ENCODE measurements around the gene PDIA2. TPM values are rescaled to one million over a fixed set of nuclear protein-coding genes. Genes with fewer than 3 reads are reported as not detected.
"Not testable (repeated sequence)": the region's sequence is repeated elsewhere in the genome, so short reads cannot be mapped to it uniquely, and the experiment has no call there.

PDIA2 gene
- polyA plus RNA-seq, 4 donors: 0.10 to 46.1 (median 28.6) TPM

DNA sequence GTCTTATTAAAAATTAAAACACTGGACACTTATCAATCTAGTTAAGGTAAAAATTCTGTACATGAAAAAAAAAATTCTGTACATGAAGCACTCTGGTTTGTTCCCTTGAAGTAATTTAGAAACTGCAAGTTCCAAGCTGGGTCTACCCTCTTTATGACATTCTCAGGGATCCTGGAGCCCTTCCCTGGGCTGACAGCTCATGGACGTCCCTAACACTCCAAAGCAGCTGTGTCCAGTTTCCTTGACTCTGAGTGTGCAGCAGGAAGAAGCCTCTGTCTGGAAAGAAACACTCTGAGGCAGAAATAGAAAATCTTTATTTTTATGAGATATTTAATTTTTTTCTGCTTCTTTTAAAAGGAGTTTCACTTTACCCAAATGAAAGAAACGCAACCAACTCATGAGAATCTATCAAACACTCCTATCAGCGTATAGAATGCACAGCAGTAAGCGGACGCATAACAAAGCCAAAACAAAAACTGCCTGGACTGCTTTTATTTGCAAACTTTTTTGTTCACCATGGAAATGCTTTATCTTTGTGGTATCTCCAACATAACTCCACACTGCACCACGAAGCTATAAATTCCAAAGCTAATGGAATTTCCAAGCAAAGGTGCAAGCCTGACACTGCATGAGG is 48.3 kb downstream of the PDIA2 start:
- peaks cover 6 to 47% (median 6%) of the 10 kb centered on the region in 3 donors for H3K4me1 ChIP-seq (ENCODE audit: control insufficient read depth in 3 of 3, insufficient read depth in 2 of 3, low read depth in 1 of 3, low read length in 2 of 3)
- H3K9me3 ChIP-seq (ENCODE audit: control insufficient read depth in 2 of 2, insufficient read depth in 1 of 2, low read depth in 1 of 2, low read length in 1 of 2); FAIRE-seq; H3K27me3 ChIP-seq (ENCODE audit: control insufficient read depth in 3 of 3, insufficient read depth in 3 of 3, low read length in 3 of 3): not testable (repeated sequence)
- DNase-seq: peak in 1 of 2 donors; percentile 51
- peak overlapping the region in 1 of 3 donors; percentile 76 for H3K27ac ChIP-seq (ENCODE audit: low read depth in 1 of 3, low read length in 2 of 3)
- peak overlapping the region in 1 of 3 donors; percentile 1 for H3K4me3 ChIP-seq (ENCODE audit: low read depth in 1 of 3, low read length in 3 of 3)
- WGBS, 3 donors: 52 to 67% (median 61%) methylated on average over 5 to 6 of the region's 6 CpGs
- peaks cover 0 to 20% (median 0%) of the 10 kb centered on the region in 3 donors for H3K36me3 ChIP-seq (ENCODE audit: control insufficient read depth in 3 of 3, insufficient read depth in 2 of 3, low read depth in 1 of 3, low read length in 3 of 3)

DNA sequence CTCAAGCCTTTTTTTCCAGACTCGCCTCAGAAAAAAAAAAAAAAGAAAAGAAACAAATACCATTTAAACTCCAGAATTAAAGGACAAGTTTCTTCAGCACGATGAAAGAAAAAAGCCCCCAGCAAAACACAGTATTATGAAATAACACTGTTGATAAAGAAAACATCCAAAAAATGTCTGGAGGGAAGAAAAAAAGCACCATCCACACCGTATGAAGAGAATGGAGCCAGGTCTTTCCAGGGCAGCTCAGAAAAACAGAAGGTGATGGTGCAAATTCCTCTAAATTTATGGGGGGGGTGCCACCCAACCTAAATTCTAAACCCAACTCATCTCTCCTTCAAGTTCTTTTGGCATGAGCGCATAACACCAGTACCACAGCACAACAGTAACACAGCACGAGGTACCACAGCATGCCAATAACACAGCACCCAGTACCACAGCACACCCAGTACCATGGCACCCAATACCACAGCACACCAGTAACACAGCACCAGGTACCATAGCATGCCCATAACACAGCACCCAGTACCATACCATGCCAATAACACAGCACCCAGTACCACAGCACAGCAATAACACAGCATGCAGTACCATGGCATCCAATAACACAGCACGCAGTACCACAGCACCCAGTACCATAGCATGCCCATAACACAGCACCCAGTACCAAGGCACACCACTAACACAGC is 50.6 kb downstream of the PDIA2 start:
- no peak overlapping the region for H3K27ac ChIP-seq (ENCODE audit: low read depth in 1 of 3, low read length in 2 of 3)
- H3K4me3 ChIP-seq (ENCODE audit: low read depth in 1 of 3, low read length in 3 of 3): no peak overlapping the region
- no peak for DNase-seq
- 85 to 93% (median 92%) methylated on average over 6 of the region's 6 CpGs for WGBS, 3 donors
- H3K9me3 ChIP-seq (ENCODE audit: control insufficient read depth in 2 of 2, insufficient read depth in 1 of 2, low read depth in 1 of 2, low read length in 1 of 2): no peaks in the 10 kb centered on the region
- no peaks in the 10 kb centered on the region for H3K27me3 ChIP-seq (ENCODE audit: control insufficient read depth in 3 of 3, insufficient read depth in 3 of 3, low read length in 3 of 3)
- H3K4me1 ChIP-seq (ENCODE audit: control insufficient read depth in 3 of 3, insufficient read depth in 2 of 3, low read depth in 1 of 3, low read length in 2 of 3): peaks cover 3 to 37% (median 3%) of the 10 kb centered on the region in 3 donors
- peaks cover 0 to 27% (median 0%) of the 10 kb centered on the region in 3 donors for H3K36me3 ChIP-seq (ENCODE audit: control insufficient read depth in 3 of 3, insufficient read depth in 2 of 3, low read depth in 1 of 3, low read length in 3 of 3)
- FAIRE-seq: no peak

- H3K36me3 ChIP-seq (ENCODE audit: control insufficient read depth in 3 of 3, insufficient read depth in 2 of 3, low read depth in 1 of 3, low read length in 3 of 3): peaks cover 0 to 24% (median 0%) of the 10 kb centered on the region in 3 donors
- peak overlapping the region in 1 of 3 donors; percentile 41 for H3K27ac ChIP-seq (ENCODE audit: low read depth in 1 of 3, low read length in 2 of 3)
- not testable (repeated sequence) for FAIRE-seq; DNase-seq; H3K9me3 ChIP-seq (ENCODE audit: control insufficient read depth in 2 of 2, insufficient read depth in 1 of 2, low read depth in 1 of 2, low read length in 1 of 2); H3K4me3 ChIP-seq (ENCODE audit: low read depth in 1 of 3, low read length in 3 of 3); H3K27me3 ChIP-seq (ENCODE audit: control insufficient read depth in 3 of 3, insufficient read depth in 3 of 3, low read length in 3 of 3)
- 97 to 99% (median 98%) methylated on average over 4 to 5 of the region's 5 CpGs for WGBS, 3 donors
- H3K4me1 ChIP-seq (ENCODE audit: control insufficient read depth in 3 of 3, insufficient read depth in 2 of 3, low read depth in 1 of 3, low read length in 2 of 3): peaks cover 3 to 35% (median 3%) of the 10 kb centered on the region in 3 donors
These were observed 51.3 kb downstream of the PDIA2 start for GRCh38 chr16:334164-334832.

DNA sequence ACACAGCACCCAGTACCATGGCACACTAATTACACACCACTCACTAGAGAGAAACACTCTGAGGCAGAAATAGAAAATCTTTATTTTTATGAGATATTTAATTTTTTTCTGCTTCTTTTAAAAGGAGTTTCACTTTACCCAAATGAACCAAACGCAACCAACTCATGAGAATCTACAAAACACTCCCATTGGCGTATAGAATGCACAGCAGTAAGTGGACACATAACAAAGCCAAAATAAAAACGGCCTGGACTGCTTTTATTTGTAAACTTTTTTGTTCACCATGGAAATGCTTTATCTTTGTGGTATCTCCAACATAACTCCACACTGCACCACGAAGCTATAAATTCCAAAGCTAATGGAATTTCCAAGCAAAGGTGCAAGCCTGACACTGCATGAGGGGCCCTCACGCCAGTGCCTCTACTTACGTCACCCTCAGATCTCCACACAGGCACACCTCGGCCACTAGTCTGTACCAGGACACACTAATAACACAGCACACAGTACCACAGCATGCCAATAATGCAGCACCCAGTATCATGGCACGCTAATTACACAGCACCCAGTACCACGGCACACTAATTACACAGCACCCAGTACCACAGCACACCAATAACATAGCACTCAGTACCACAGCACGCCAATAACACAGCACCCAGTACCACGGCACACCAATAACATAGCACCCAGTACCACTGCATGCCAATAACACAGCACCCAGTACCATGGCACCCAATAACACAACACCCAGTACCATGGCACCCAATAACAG is 52.1 kb downstream of the PDIA2 start:
- FAIRE-seq; H3K27me3 ChIP-seq (ENCODE audit: control insufficient read depth in 3 of 3, insufficient read depth in 3 of 3, low read length in 3 of 3); H3K9me3 ChIP-seq (ENCODE audit: control insufficient read depth in 2 of 2, insufficient read depth in 1 of 2, low read depth in 1 of 2, low read length in 1 of 2); DNase-seq; H3K4me3 ChIP-seq (ENCODE audit: low read depth in 1 of 3, low read length in 3 of 3): not testable (repeated sequence)
- 82 to 86% (median 83%) methylated on average over 11 of the region's 11 CpGs for WGBS, 3 donors
- peaks cover 3 to 40% (median 6%) of the 10 kb centered on the region in 3 donors for H3K4me1 ChIP-seq (ENCODE audit: control insufficient read depth in 3 of 3, insufficient read depth in 2 of 3, low read depth in 1 of 3, low read length in 2 of 3)
- peak overlapping the region in 1 of 3 donors; percentile 67 for H3K27ac ChIP-seq (ENCODE audit: low read depth in 1 of 3, low read length in 2 of 3)
- peaks cover 0 to 23% (median 0%) of the 10 kb centered on the region in 3 donors for H3K36me3 ChIP-seq (ENCODE audit: control insufficient read depth in 3 of 3, insufficient read depth in 2 of 3, low read depth in 1 of 3, low read length in 3 of 3)

DNA sequence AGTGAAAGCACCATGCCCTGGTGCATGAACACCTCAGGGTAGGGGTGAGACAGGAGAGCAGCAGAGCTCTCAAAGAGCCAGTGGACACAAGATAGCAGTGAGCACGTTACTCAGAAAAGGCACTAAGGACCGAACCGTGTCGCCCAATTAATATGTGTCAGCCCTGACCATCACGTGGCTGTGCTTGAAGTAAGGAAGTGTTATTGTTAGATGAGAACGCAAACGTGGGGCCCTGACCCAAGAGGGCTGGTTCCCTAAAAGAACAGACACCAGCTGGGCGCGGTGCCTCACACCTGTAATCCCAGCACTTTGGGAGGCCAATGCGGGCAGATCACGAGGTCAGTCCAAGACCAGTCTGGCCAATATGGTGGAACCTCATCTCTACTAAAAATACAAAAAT is 53.3 kb downstream of the PDIA2 start:
- FAIRE-seq (no peak), DNase-seq (no peak)
- WGBS, 3 donors: 88 to 90% (median 89%) methylated on average over 11 of the region's 11 CpGs
- H3K9me3 ChIP-seq (ENCODE audit: control insufficient read depth in 2 of 2, insufficient read depth in 1 of 2, low read depth in 1 of 2, low read length in 1 of 2): no peaks in the 10 kb centered on the region
- peaks cover 0 to 30% (median 0%) of the 10 kb centered on the region in 3 donors for H3K36me3 ChIP-seq (ENCODE audit: control insufficient read depth in 3 of 3, insufficient read depth in 2 of 3, low read depth in 1 of 3, low read length in 3 of 3)
- no peak overlapping the region for H3K27ac ChIP-seq (ENCODE audit: low read depth in 1 of 3, low read length in 2 of 3)
- peaks cover 0 to 38% (median 5%) of the 10 kb centered on the region in 3 donors for H3K4me1 ChIP-seq (ENCODE audit: control insufficient read depth in 3 of 3, insufficient read depth in 2 of 3, low read depth in 1 of 3, low read length in 2 of 3)
- H3K27me3 ChIP-seq (ENCODE audit: control insufficient read depth in 3 of 3, insufficient read depth in 3 of 3, low read length in 3 of 3): no peaks in the 10 kb centered on the region
- no peak overlapping the region for H3K4me3 ChIP-seq (ENCODE audit: low read depth in 1 of 3, low read length in 3 of 3)

Other genes starting within 250 kb of the PDIA2 start
- 10 to 100 TPM in 2 of 4 donors, 1 to 10 TPM in 2; 8.1 to 19.9 (median 10.4) TPM for gene POLR3K, start 229.6 kb upstream of the PDIA2 start, polyA plus RNA-seq
- 10 to 100 TPM; 17.3 to 38.2 (median 27.6) TPM for gene SNRNP25, start 229.3 kb upstream of the PDIA2 start, polyA plus RNA-seq
- gene RHBDF1, start 210.5 kb upstream of the PDIA2 start, polyA plus RNA-seq: 10 to 100 TPM; 10.1 to 28.6 (median 17.2) TPM
- 10 to 100 TPM; 31.1 to 76.7 (median 68.1) TPM for gene MPG, start 204.9 kb upstream of the PDIA2 start, polyA plus RNA-seq
- gene NPRL3, start 144.5 kb upstream of the PDIA2 start, polyA plus RNA-seq: 10 to 100 TPM in 2 of 4 donors, 1 to 10 TPM in 2; 5.9 to 22.6 (median 15.5) TPM
- gene HBZ, start 130.5 kb upstream of the PDIA2 start, polyA plus RNA-seq: 1 to 10 TPM in 1 of 4 donors, not detected in 3; 1.0 TPM
- 1 to 10 TPM in 1 of 4 donors, not detected in 3; 1.8 TPM for gene HBM, start 117.2 kb upstream of the PDIA2 start, polyA plus RNA-seq
- gene HBA2, start 110.3 kb upstream of the PDIA2 start, polyA plus RNA-seq: 100 to 1,000 TPM in 1 of 4 donors, 10 to 100 TPM in 1, 1 to 10 TPM in 1, not detected in 1; 3.2 to 515 (median 10.7) TPM
- gene HBA1, start 106.5 kb upstream of the PDIA2 start, polyA plus RNA-seq: 100 to 1,000 TPM in 1 of 4 donors, 1 to 10 TPM in 2, not detected in 1; 4.2 to 305 (median 4.3) TPM
- gene HBQ1, start 102.7 kb upstream of the PDIA2 start, polyA plus RNA-seq: under 1 TPM in 1 of 4 donors, not detected in 3; 0.43 TPM
- gene LUC7L, start 53.7 kb upstream of the PDIA2 start, polyA plus RNA-seq: 100 to 1,000 TPM in 2 of 4 donors, 10 to 100 TPM in 2; 56.6 to 136 (median 94.9) TPM
- 100 to 1,000 TPM in 1 of 4 donors, 10 to 100 TPM in 3; 56.5 to 107 (median 66.3) TPM for gene FAM234A, start 48.3 kb upstream of the PDIA2 start, polyA plus RNA-seq
- 10 to 100 TPM in 2 of 4 donors, 1 to 10 TPM in 1, under 1 TPM in 1; 0.49 to 20.1 (median 7.4) TPM for gene RGS11, start 7.2 kb upstream of the PDIA2 start, polyA plus RNA-seq
- gene ARHGDIG, start 2.6 kb upstream of the PDIA2 start, polyA plus RNA-seq: 10 to 100 TPM in 3 of 4 donors, under 1 TPM in 1; 0.32 to 81.6 (median 14.2) TPM
- gene AXIN1, start 69.6 kb downstream of the PDIA2 start, polyA plus RNA-seq: 10 to 100 TPM; 24.5 to 33.6 (median 27.6) TPM
- gene MRPL28, start 87.4 kb downstream of the PDIA2 start, polyA plus RNA-seq: 100 to 1,000 TPM in 1 of 4 donors, 10 to 100 TPM in 3; 54.2 to 112 (median 92.1) TPM
- gene PGAP6, start 98.8 kb downstream of the PDIA2 start, polyA plus RNA-seq: 10 to 100 TPM; 48.1 to 76.6 (median 64.9) TPM
- gene NME4, start 114.0 kb downstream of the PDIA2 start, polyA plus RNA-seq: 10 to 100 TPM; 13.0 to 77.2 (median 34.9) TPM
- 100 to 1,000 TPM in 2 of 4 donors, 10 to 100 TPM in 2; 46.7 to 154 (median 99.2) TPM for gene DECR2, start 118.7 kb downstream of the PDIA2 start, polyA plus RNA-seq
- gene RAB11FIP3, start 142.5 kb downstream of the PDIA2 start, polyA plus RNA-seq: 100 to 1,000 TPM in 1 of 4 donors, 10 to 100 TPM in 3; 25.4 to 111 (median 37.2) TPM
- gene CAPN15, start 244.5 kb downstream of the PDIA2 start, polyA plus RNA-seq: 100 to 1,000 TPM in 1 of 4 donors, 10 to 100 TPM in 3; 51.3 to 105 (median 70.2) TPM

All from small intestine (tissue), 7 donors.